Activated CD8-positive, alpha-beta T cell treated with anti-CD3 and anti-CD28 coated beads for 36 hours (primary cell): ENCODE results near the gene ABHD1. TPM values are rescaled to one million over a fixed set of nuclear protein-coding genes. Genes with fewer than 3 reads are reported as not detected.
A peak's percentile ranks its signal among the peaks of the same experiment; 100 is the strongest.

Source experiments
- ATAC-seq: fragments of 200-7000 bp; cut with Tn5 transposase; one replicate; pipeline ENCODE4 v1.10.0; 2021; ENCODE audit warnings: mild to moderate bottlenecking, moderate library complexity
- CTCF ChIA-PET: fragments of 350-600 bp; sonication (Branson Sonifier 250); formaldehyde crosslinking; loops from one replicate; lab custom pipeline; 2021; ENCODE audit warnings: antibody characterized with exemption; lab: Charles Lee
- POLR2A ChIA-PET: fragments of 350-600 bp; sonication (Branson Sonifier 250); formaldehyde crosslinking; loops from one replicate; lab custom pipeline; 2021; ENCODE audit warnings: antibody characterized with exemption; lab: Charles Lee
- DNase-seq: peaks from one replicate; pipeline ENCODE4 v3.0.0-alpha.2; 2020
- H3K27ac Mint-ChIP-seq: one replicate; pipeline ENCODE4 v1.8.0; 2021; ENCODE audit warnings: mild to moderate bottlenecking, mixed read lengths
- H3K27me3 Mint-ChIP-seq: one replicate; pipeline ENCODE4 v1.8.0; 2021; ENCODE audit warnings: mixed read lengths
- H3K36me3 Mint-ChIP-seq: one replicate; pipeline ENCODE4 v1.8.0; 2021; ENCODE audit warnings: low read depth, mixed read lengths
- H3K4me1 Mint-ChIP-seq: one replicate; pipeline ENCODE4 v1.8.0; 2021; ENCODE audit warnings: low read depth, mixed read lengths
- H3K4me3 Mint-ChIP-seq: one replicate; pipeline ENCODE4 v1.8.0; 2021; ENCODE audit warnings: mild to moderate bottlenecking, moderate library complexity, mixed read lengths
- H3K9me3 Mint-ChIP-seq: one replicate; pipeline ENCODE4 v1.8.0; 2021; ENCODE audit warnings: mixed read lengths
- CTCF ChIP-seq: fragments of 200-600 bp; IDR thresholded peaks from one replicate; pipeline ENCODE4 v1.8.0; 2022; ENCODE audit warnings: antibody characterized with exemption, mild to moderate bottlenecking
- intact Hi-C: fragments of 100-400 bp; cut with micrococcal nuclease; formaldehyde crosslinking; loops from one replicate; pipeline ENCODE4 v1.10.0; 2022
- total RNA-seq, 2 experiments: library from RNA; stranded (reverse); gene quantifications; one replicate each; pipeline ENCODE4 v1.2.3, GENCODE V29; 2021

Gene ABHD1
- total RNA-seq, 2 experiments from 2014 or later, result 0.36 to 0.50 TPM

GRCh38 chr2:27095427-27095744 is 28.2 kb upstream of the ABHD1 start:
- CTCF ChIA-PET, result interaction anchor here (0.9 to 1.4 kb wide), 2 partner anchors 9 to 133 kb away, joined by 3 read pairs; partner anchors contain the start of gene KHK
- DNase-seq (no peak), ATAC-seq (no peak)
- H3K4me3 Mint-ChIP-seq, result no peak overlapping the region
- POLR2A ChIA-PET, result no interaction called here
- no peak for TF ChIP-seq CTCF
- H3K36me3 Mint-ChIP-seq, result no peaks in the 10 kb centered on the region
- intact Hi-C loops, result loop anchor here (5.0 to 10.0 kb wide), 2 partner anchors 119 to 187 kb away; partner anchors contain the start of genes ATRAID, CAD, SLC5A6 and TRIM54
- no peaks in the 10 kb centered on the region for H3K4me1 Mint-ChIP-seq
- no peaks in the 10 kb centered on the region for H3K27me3 Mint-ChIP-seq
- H3K27ac Mint-ChIP-seq, result no peak overlapping the region
- H3K9me3 Mint-ChIP-seq, result no peaks in the 10 kb centered on the region

- CTCF ChIA-PET, result interaction anchor here (0.6 to 3.0 kb wide), 9 partner anchors 9 to 363 kb away, joined by 3 to 28 read pairs (median 6); partner anchors contain the start of genes KHK and TRIM54
These were observed 27.6 kb upstream of the ABHD1 start for GRCh38 chr2:27095745-27096651.

GRCh38 chr2:27096748-27097297 is 26.8 kb upstream of the ABHD1 start:
- Mint-ChIP-seq H3K27me3 (no peaks in the 10 kb centered on the region), H3K27ac (peak overlapping the region; percentile 15), H3K36me3 (no peaks in the 10 kb centered on the region), H3K4me1 (no peaks in the 10 kb centered on the region), H3K9me3 (no peaks in the 10 kb centered on the region), H3K4me3 (no peak overlapping the region)
- no peak for TF ChIP-seq CTCF
- no peak for DNase-seq
- ChIA-PET CTCF (interaction anchor here (0.6 to 3.0 kb wide), 12 partner anchors 9 to 362 kb away, joined by 3 to 28 read pairs (median 5); partner anchors contain the start of genes KHK and TRIM54), POLR2A (interaction anchor here (1.0 to 2.6 kb wide), 4 partner anchors 10 to 313 kb away, joined by 3 to 10 read pairs (median 4); partner anchors contain the start of genes KHK and PPM1G)
- ATAC-seq, result no peak
- intact Hi-C loops, result loop anchor here (5.0 to 10.0 kb wide), 2 partner anchors 118 to 185 kb away; partner anchors contain the start of genes ATRAID, CAD, SLC5A6 and TRIM54

More at GRCh38 chr2:27095745-27096651, 27.6 kb upstream of the ABHD1 start:
- no peaks in the 10 kb centered on the region for H3K4me1 Mint-ChIP-seq
- POLR2A ChIA-PET, result interaction anchor here (1.0 to 2.6 kb wide), 3 partner anchors 9 to 314 kb away, joined by 3 to 10 read pairs (median 4); partner anchors contain the start of genes KHK and PPM1G
- H3K27me3 Mint-ChIP-seq, result no peaks in the 10 kb centered on the region
- no peak overlapping the region for H3K27ac Mint-ChIP-seq
- peak overlapping the region; percentile 30 for H3K4me3 Mint-ChIP-seq
- intact Hi-C loops, result loop anchor here (5.0 to 10.0 kb wide), 2 partner anchors 119 to 186 kb away; partner anchors contain the start of genes ATRAID, CAD, SLC5A6 and TRIM54
- peak; percentile 94 for ATAC-seq
- no peaks in the 10 kb centered on the region for H3K36me3 Mint-ChIP-seq
- DNase-seq, result peak; percentile 65
- no peak for TF ChIP-seq CTCF
- H3K9me3 Mint-ChIP-seq, result no peaks in the 10 kb centered on the region

GRCh38 chr2:27097341-27097740 is 26.3 kb upstream of the ABHD1 start:
- no peak for TF ChIP-seq CTCF
- no peaks in the 10 kb centered on the region for H3K36me3 Mint-ChIP-seq
- ChIA-PET CTCF (interaction anchor here (1.1 to 3.0 kb wide), 12 partner anchors 10 to 251 kb away, joined by 3 to 28 read pairs (median 5); partner anchors contain the start of genes KHK and TRIM54), POLR2A (interaction anchor here (1.4 to 2.6 kb wide), 2 partner anchors 11 to 27 kb away, joined by 3 to 10 read pairs; partner anchors contain the start of gene KHK)
- DNase-seq, result no peak
- H3K4me1 Mint-ChIP-seq, result no peaks in the 10 kb centered on the region
- H3K27ac Mint-ChIP-seq, result no peak overlapping the region
- ATAC-seq, result no peak
- intact Hi-C loops, result loop anchor here (5.0 to 10.0 kb wide), 2 partner anchors 117 to 185 kb away; partner anchors contain the start of genes ATRAID, CAD, SLC5A6 and TRIM54
- H3K4me3 Mint-ChIP-seq, result no peak overlapping the region
- H3K9me3 Mint-ChIP-seq, result no peaks in the 10 kb centered on the region
- no peaks in the 10 kb centered on the region for H3K27me3 Mint-ChIP-seq
